ENCODE measurements around the gene LSM12.
"Not testable (repeated sequence)": the region's sequence is repeated elsewhere in the genome, so short reads cannot be mapped to it uniquely, and the experiment has no call there.

Gene LSM12

GRCh38 chr17:43999024-43999423 lies 67.4 kb downstream of the LSM12 start:
- H3K27ac ChIP-seq (ENCODE audit: low read depth, low read length) = no peak overlapping the region
- no peak overlapping the region for H3K4me2 ChIP-seq (ENCODE audit: low read length)
- TF ChIP-seq EZH2phosphoT487 (IDR thresholded peaks at IDR 0.05; ENCODE audit: borderline replicate concordance, low read length) (no peak), CTCF (IDR thresholded peaks at IDR 0.05; ENCODE audit: low read depth, low read length, poor library complexity, severe bottlenecking) (no peak)
- H3K79me2 ChIP-seq (ENCODE audit: control insufficient read depth, low read length) = no peaks in the 10 kb centered on the region
- H4K20me1 ChIP-seq (ENCODE audit: control insufficient read depth, insufficient read depth, low read depth, low read length) = no peaks in the 10 kb centered on the region
- H3F3A ChIP-seq (ENCODE audit: control insufficient read depth, insufficient read depth) = no peaks in the 10 kb centered on the region
- peaks cover 24% of the 10 kb centered on the region for H3K27me3 ChIP-seq (ENCODE audit: control insufficient read depth, low read length)
- H3K4me1 ChIP-seq (ENCODE audit: control insufficient read depth, low read length) = peaks cover 3% of the 10 kb centered on the region; the same call in 1 of the 2 replicates
- no peak overlapping the region for H3K4me3 ChIP-seq (ENCODE audit: low read length)
- H3K9me3 ChIP-seq (ENCODE audit: control insufficient read depth, insufficient read depth, low read length) = no peaks in the 10 kb centered on the region
- H3K9me2 ChIP-seq (replicated peaks; ENCODE audit: control insufficient read depth, low read length) = no peaks in the 10 kb centered on the region
- no peaks in the 10 kb centered on the region for H3K36me3 ChIP-seq (ENCODE audit: control insufficient read depth, low read length)

DNA sequence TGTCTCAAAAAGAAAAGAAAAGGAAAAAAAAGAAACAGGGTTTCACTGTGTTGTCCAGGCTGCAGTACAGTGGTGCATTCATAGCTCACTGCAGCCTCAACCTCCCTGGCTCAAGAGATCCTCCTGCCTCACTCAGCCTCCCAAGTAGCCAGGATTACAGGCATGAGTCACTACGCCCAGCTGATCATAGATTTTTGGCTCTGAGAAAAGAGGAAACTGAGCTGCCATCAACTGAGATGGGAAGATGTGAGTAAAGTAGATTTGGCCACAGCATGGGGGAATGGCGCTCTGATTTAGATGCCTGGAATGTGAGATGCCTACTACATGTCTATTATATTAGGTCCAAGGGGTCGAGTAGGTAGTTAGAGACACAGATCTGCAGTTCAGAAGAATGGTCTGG lies 67.9 kb downstream of the LSM12 start:
- Histone ChIP-seq H3K79me2 (ENCODE audit: control insufficient read depth, low read length) (no peaks in the 10 kb centered on the region), H3K27me3 (ENCODE audit: control insufficient read depth, low read length) (peaks cover 24% of the 10 kb centered on the region), H4K20me1 (ENCODE audit: control insufficient read depth, insufficient read depth, low read depth, low read length) (no peaks in the 10 kb centered on the region), H3K4me2 (ENCODE audit: low read length) (no peak overlapping the region), H3K4me1 (ENCODE audit: control insufficient read depth, low read length) (peaks cover 3% of the 10 kb centered on the region; the same call in 1 of the 2 replicates), H3F3A (ENCODE audit: control insufficient read depth, insufficient read depth) (no peaks in the 10 kb centered on the region), H3K4me3 (ENCODE audit: low read length) (no peak overlapping the region), H3K9me2 (replicated peaks; ENCODE audit: control insufficient read depth, low read length) (no peaks in the 10 kb centered on the region), H3K9me3 (ENCODE audit: control insufficient read depth, insufficient read depth, low read length) (no peaks in the 10 kb centered on the region), H3K36me3 (ENCODE audit: control insufficient read depth, low read length) (no peaks in the 10 kb centered on the region), H3K27ac (ENCODE audit: low read depth, low read length) (no peak overlapping the region)
- TF ChIP-seq CTCF (IDR thresholded peaks at IDR 0.05; ENCODE audit: low read depth, low read length, poor library complexity, severe bottlenecking) = no peak
- no peak for TF ChIP-seq EZH2phosphoT487 (IDR thresholded peaks at IDR 0.05; ENCODE audit: borderline replicate concordance, low read length)

- H3K27me3 ChIP-seq (ENCODE audit: control insufficient read depth, low read length) = peaks cover 19% of the 10 kb centered on the region
These were observed 69.3 kb downstream of the LSM12 start for GRCh38 chr17:43997180-43997579.

GRCh38 chr17:43995150-43995471 lies 71.4 kb downstream of the LSM12 start:
- Histone ChIP-seq H3K27me3 (ENCODE audit: control insufficient read depth, low read length) (peaks cover 10% of the 10 kb centered on the region; the same call in 1 of the 2 replicates), H3K4me3 (ENCODE audit: low read length) (no peak overlapping the region), H3K36me3 (ENCODE audit: control insufficient read depth, low read length) (no peaks in the 10 kb centered on the region), H3F3A (ENCODE audit: control insufficient read depth, insufficient read depth) (no peaks in the 10 kb centered on the region), H3K4me1 (ENCODE audit: control insufficient read depth, low read length) (peaks cover 3% of the 10 kb centered on the region; the same call in 1 of the 2 replicates), H3K79me2 (ENCODE audit: control insufficient read depth, low read length) (no peaks in the 10 kb centered on the region), H3K4me2 (ENCODE audit: low read length) (peak overlapping the region; percentile 50), H3K9me3 (ENCODE audit: control insufficient read depth, insufficient read depth, low read length) (no peaks in the 10 kb centered on the region), H4K20me1 (ENCODE audit: control insufficient read depth, insufficient read depth, low read depth, low read length) (no peaks in the 10 kb centered on the region), H3K27ac (ENCODE audit: low read depth, low read length) (no peak overlapping the region), H3K9me2 (replicated peaks; ENCODE audit: control insufficient read depth, low read length) (no peaks in the 10 kb centered on the region)
- TF ChIP-seq CTCF (IDR thresholded peaks at IDR 0.05; ENCODE audit: low read depth, low read length, poor library complexity, severe bottlenecking) (no peak), EZH2phosphoT487 (IDR thresholded peaks at IDR 0.05; ENCODE audit: borderline replicate concordance, low read length) (no peak)

More at GRCh38 chr17:43997180-43997579, 69.3 kb downstream of the LSM12 start:
- H3K4me1 ChIP-seq (ENCODE audit: control insufficient read depth, low read length); H3K9me3 ChIP-seq (ENCODE audit: control insufficient read depth, insufficient read depth, low read length); H3K36me3 ChIP-seq (ENCODE audit: control insufficient read depth, low read length); H4K20me1 ChIP-seq (ENCODE audit: control insufficient read depth, insufficient read depth, low read depth, low read length); H3K79me2 ChIP-seq (ENCODE audit: control insufficient read depth, low read length); H3F3A ChIP-seq (ENCODE audit: control insufficient read depth, insufficient read depth); H3K4me2 ChIP-seq (ENCODE audit: low read length); H3K9me2 ChIP-seq (replicated peaks; ENCODE audit: control insufficient read depth, low read length); H3K27ac ChIP-seq (ENCODE audit: low read depth, low read length); H3K4me3 ChIP-seq (ENCODE audit: low read length): not testable (repeated sequence)
